HG03280 (cell line): ENCODE results near the gene ATP5F1D.

Experiments
- ATAC-seq: cut with Tn5 transposase; IDR thresholded peaks from one replicate; pipeline ENCODE4 v1.9.1; 2021; ENCODE audit warnings: mild to moderate bottlenecking, moderate library complexity; ENCODE audit not compliant: unreplicated experiment

Gene ATP5F1D

GRCh38 chr19:1268226-1269064 is 26.9 kb downstream of the ATP5F1D start:
- ATAC-seq: no peak

GRCh38 chr19:1269065-1269477 is 27.5 kb downstream of the ATP5F1D start, which contains the start of gene CIRBP:
TSS of gene CIRBP (plus strand) at chr19:1269332. CDS start at chr19:1270934, 1,602 bp downstream.
- ATAC-seq: peak; percentile 63

GRCh38 chr19:1269478-1270212 is 28.1 kb downstream of the ATP5F1D start:
- peak; percentile 19 for ATAC-seq

- ATAC-seq: no peak
These were observed 28.8 kb downstream of the ATP5F1D start for GRCh38 chr19:1270213-1270853.

- no peak for ATAC-seq
These were observed 29.4 kb downstream of the ATP5F1D start for GRCh38 chr19:1270854-1271527.

- ATAC-seq: no peak
These were observed 30.2 kb downstream of the ATP5F1D start for GRCh38 chr19:1271528-1272422.

GRCh38 chr19:1272423-1273262 is 31.1 kb downstream of the ATP5F1D start:
- ATAC-seq: no peak

- ATAC-seq: no peak
These were observed 31.9 kb downstream of the ATP5F1D start for GRCh38 chr19:1273263-1274041.

GRCh38 chr19:1274081-1274851 is 32.7 kb downstream of the ATP5F1D start:
- no peak for ATAC-seq

GRCh38 chr19:1274852-1275259 is 33.3 kb downstream of the ATP5F1D start:
- ATAC-seq: no peak

GRCh38 chr19:1275260-1275975 is 33.9 kb downstream of the ATP5F1D start, which contains the start of gene FAM174C:
TSS of gene FAM174C (plus strand) at chr19:1275530. CDS start at chr19:1275550, 20 bp downstream.
- ATAC-seq: peak; percentile 78

- ATAC-seq: no peak
These were observed 34.6 kb downstream of the ATP5F1D start for GRCh38 chr19:1275976-1276627.

GRCh38 chr19:1276628-1277022 is 35.1 kb downstream of the ATP5F1D start:
- ATAC-seq: no peak

- no peak for ATAC-seq
These were observed 35.5 kb downstream of the ATP5F1D start for GRCh38 chr19:1277061-1277460.

- ATAC-seq: no peak
These were observed 36.5 kb downstream of the ATP5F1D start for GRCh38 chr19:1278074-1278473.
